GM21786 (cell line): ENCODE measurements around the gene RSL1D1.
"Not testable (repeated sequence)": the region's sequence is repeated elsewhere in the genome, so short reads cannot be mapped to it uniquely, and the experiment has no call there.

Source experiments
- ATAC-seq: cut with Tn5 transposase; IDR thresholded peaks from one replicate; pipeline ENCODE4 v1.9.1; 2021; ENCODE audit not compliant: unreplicated experiment

Gene RSL1D1

GRCh38 chr16:11844499-11844898 is 6.8 kb downstream of the RSL1D1 start:
- ATAC-seq = no peak

DNA sequence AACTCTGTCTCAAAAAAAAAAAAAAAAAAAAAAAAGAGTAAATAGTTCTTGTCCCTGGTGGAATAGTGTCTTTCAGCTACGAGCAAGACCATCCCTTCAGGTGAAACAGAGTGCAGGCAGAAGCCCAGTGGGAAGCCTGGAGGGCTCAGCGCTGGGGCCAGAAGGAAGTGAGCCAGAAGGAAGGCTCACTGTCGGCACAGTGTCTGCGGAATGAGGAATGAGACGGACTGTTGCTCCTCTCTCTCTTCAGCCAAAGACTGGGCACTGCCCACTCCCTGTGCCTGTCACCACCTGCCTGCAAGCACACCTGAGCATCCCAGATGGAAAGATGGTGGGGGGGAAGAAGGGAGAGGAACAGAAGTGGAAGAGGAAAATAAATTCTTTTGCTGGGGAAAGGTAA is 7.5 kb downstream of the RSL1D1 start:
- ATAC-seq = no peak

GRCh38 chr16:11843206-11843605 is 8.1 kb downstream of the RSL1D1 start:
- no peak for ATAC-seq

GRCh38 chr16:11841026-11841425 is 10.3 kb downstream of the RSL1D1 start:
- no peak for ATAC-seq

DNA sequence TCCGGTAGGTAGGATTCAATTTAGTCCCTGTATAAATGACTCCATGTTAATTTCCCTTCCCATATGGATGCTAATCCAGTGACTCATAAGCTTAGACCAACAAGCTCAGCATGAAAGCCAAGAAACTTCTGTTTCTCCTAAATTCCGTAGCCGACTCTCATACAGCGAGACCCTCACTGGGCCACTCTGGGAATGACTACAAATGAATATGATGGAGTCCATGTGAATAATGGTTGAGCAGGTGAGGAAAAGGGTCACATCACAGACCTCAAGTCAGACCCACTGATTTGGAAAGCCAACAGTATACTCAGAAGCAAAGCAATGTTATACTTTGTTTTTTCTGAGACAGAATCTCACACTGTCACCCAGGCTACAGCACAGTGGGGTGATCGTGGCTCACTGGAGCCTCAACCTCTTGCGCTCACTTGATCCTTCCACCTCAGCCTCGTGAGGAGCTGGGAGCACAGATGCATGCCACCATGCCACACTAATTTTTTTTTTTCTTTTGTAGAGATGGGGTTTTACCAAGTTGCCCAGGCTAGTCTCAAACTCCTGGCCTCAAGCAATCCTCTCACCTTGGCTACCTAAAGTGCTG is 14.6 kb downstream of the RSL1D1 start:
- no peak for ATAC-seq

DNA sequence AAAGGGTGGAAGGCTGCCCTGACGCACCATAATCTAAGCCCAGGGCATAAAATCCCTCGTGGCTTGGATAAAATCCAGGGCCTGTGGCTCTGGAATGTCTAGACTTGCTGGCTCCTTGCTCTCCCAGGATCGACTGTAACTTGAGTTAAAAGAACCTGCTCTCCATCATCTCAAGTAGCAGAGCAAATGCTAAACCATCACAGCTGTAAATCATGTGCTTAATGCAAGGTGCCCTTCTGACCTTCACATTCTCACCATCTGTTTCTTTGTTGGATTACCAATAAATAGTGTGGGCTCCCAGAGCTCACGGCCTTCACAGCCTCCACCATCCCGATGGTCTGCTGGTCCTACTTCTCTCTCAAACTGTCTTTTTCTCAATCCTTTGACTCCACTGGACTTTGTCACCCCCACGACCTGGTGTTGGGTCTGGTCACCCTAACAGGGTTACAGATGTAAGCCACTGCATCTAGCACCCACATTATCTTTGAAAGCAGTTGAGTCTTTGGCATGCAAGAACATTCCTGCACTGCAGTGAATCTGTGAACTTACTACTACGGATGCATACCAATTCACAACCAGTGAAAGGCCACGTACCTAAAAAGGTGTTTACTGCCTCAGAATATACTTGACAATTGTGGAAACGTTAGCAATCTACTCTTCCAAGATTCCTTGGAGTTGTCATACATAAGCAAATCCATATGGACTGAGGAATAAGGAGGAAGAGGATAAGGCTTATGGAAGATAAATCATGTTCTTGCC is 15.3 kb downstream of the RSL1D1 start:
- no peak for ATAC-seq

DNA sequence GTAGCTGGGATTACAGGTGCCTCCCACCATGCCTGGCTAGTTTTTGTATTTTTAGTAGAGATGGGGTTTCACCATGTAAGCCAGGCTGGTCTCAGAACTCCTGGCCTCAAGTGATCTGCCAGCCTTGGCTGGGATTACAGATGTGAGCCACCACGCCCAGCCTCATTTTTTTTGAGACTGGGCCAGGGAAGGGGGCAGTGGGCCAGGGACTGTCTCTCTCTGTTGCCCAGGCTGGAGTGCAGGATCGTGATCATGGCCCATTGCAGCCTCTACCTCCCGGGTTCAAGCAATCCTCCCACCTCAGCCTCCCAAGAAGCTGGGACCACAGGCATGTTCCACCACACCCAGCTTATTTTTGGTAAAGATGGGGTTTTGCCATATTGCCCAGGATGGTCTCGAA is 16.0 kb downstream of the RSL1D1 start:
- ATAC-seq = no peak

GRCh38 chr16:11833951-11834695 is 17.2 kb downstream of the RSL1D1 start:
- ATAC-seq = no peak

DNA sequence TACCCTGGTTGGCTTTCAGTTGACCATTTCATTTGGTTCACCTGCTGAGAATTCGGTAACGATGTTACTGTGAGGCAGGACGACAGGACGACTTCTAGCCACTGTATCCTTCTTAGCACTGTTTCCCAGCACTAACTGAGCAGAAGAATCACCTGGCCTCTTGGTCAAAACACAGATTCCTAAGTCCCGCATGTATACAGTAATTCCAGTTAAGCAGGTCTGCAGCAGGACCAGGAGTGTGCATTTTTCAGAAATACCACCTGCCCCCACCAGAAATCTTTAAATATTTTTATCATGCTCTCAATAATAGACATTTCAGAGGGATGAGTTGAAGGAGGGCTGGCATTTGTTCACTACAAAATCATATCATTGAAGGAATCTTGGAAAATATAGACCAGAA is 22.6 kb downstream of the RSL1D1 start:
- no peak for ATAC-seq

DNA sequence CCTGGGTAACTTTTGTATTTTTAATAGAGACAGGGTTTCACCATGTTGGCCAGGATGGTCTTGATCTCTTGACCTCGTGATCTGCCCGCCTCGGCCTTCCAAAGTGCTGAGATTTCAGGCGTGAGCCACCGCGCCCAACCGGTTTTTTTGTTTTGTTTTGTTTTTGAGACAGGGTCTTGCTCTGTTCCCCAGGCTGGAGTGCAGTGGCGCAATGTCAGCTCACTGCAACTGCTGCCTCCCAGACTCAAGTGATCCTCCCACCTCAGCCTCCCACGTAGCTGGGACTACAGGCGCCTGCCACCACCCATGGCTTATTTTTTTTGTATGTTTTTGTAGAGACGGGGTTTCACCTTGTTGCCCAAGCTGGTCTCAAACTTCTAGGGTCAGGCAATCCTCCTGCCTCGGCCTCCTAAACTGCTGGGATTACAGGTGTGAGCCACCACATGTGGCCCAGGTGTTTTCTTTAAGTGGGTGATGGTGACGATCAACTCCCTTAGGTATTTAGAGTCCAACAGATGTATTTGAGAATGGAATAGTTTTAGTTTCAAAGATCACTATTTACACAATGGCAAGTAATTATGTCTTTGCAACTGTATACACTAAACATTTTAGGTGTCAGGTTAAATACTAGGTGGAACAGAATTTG is 25.7 kb downstream of the RSL1D1 start:
- ATAC-seq = not testable (repeated sequence)

- no peak for ATAC-seq
These were observed 27.0 kb downstream of the RSL1D1 start for GRCh38 chr16:11824362-11824761.

- not testable (repeated sequence) for ATAC-seq
These were observed 27.7 kb downstream of the RSL1D1 start for GRCh38 chr16:11823645-11824044.

- ATAC-seq = no peak
These were observed 31.5 kb downstream of the RSL1D1 start for GRCh38 chr16:11819798-11820197.

DNA sequence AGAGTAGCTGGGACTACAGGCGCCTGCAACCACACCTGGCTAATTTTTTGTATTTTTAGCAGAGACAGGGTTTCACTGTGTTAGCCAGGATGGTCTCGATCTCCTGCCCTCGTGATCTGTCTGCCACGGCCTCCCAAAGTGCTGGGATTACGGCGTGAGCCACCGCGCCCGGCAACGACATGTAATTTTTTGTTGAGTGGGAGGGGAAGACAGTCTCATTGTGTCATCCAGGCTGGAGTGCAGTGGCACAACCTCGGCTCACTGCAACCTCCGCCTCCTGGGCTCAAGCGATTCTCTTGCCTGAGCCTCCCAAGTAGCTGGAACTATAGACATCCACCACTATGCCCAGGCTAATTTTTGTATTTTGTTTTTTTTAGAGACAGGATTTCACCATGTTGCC is 32.4 kb downstream of the RSL1D1 start:
- ATAC-seq = not testable (repeated sequence)

DNA sequence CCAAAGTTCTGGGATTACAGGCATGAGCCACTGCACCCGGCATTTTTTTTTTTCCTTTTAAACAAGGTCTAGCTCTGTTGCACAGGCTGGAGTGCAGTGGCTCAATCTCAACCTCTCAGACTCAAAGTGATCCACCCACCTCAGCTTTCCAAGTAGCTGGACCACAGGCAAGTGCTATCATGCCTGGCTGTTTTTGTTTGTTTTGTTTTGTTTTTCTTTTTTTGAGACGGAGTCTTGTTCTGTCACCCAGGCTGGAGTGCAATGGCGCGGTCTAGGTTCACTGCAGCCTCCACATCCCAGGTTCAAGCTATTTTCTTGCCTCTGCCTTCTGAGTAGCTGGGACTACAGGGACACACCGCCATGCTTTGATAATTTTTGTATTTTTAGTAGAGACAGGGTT is 35.2 kb downstream of the RSL1D1 start:
- no peak for ATAC-seq

DNA sequence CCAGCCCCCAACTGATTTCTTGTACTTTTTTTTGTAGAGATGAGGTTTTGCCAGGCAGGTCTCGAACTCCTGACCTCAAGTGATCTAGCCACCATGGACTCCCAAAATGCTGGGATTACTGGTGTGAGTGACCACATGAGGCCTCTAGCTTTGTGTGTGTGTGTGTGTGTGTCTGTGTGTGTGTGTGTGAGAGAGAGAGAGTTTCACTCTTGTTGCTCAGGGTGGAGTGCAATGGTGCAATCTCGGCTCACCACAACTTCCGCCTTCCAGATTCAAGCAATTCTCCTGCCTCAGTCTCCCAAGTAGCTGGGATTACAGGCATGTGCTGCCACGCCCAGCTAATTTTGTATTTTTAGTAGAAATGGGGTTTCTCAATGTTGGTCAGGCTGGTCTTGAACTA is 36.5 kb downstream of the RSL1D1 start:
- not testable (repeated sequence) for ATAC-seq

DNA sequence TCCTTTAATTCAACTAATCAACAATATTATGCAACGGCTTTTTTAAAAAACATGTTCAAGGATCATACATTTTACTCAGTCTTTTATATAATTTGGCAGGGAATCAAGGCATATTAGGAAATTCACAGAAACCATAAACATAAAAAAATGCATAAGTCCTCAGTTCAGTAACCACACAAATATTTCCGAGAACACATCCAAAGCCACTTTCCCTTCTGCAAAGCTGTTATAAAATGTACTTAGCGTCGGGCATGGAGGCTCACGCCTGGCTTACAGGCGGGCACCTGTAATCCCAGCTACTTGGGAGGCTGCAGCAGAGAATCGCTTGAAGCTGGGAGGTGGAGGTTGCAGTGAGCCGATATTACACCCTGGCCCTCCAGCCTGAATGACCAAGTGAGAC is 44.6 kb downstream of the RSL1D1 start:
- ATAC-seq = no peak

GRCh38 chr16:11805556-11805955 is 45.8 kb downstream of the RSL1D1 start:
- no peak for ATAC-seq

GRCh38 chr16:11801481-11802021 is 49.8 kb downstream of the RSL1D1 start:
- ATAC-seq = no peak

- ATAC-seq = no peak
These were observed 51.0 kb downstream of the RSL1D1 start for GRCh38 chr16:11800382-11800718.
